Cardiac septum (tissue), 1 donor: ENCODE data around the gene CUBN. TPM values are rescaled to one million over a fixed set of nuclear protein-coding genes. Genes with fewer than 3 reads are reported as not detected.

Experiments used
- DNase-seq: peaks from one replicate; pipeline ENCODE4 v3.0.0-alpha.2; 2020; ENCODE audit warnings: low spot score
- intact Hi-C: fragments of 100-400 bp; cut with DNase I; formaldehyde crosslinking; loops from one replicate; pipeline ENCODE4 v1.14.0; 2022
- total RNA-seq: library from RNA; stranded (reverse); fragmentation: NEBNext Ultra II Directional; extraction: Animal tissue kit (Norgen Biotek cat#: 25700); gene quantifications from one replicate; pipeline ENCODE4 v1.2.1, GENCODE V29; 2021
- donor health status: DM: no; HTN: no; CAD: no.

Gene CUBN
- total RNA-seq, 1 donor from 2014 or later: 0.54 TPM

GRCh38 chr10:17113346-17113745 lies 16.3 kb downstream of the CUBN start:
- no peak for DNase-seq
- intact Hi-C loops: no loop called here

- intact Hi-C loops: no loop called here
- no peak for DNase-seq
These were observed 17.0 kb downstream of the CUBN start for GRCh38 chr10:17112566-17112965.

GRCh38 chr10:17109475-17110207 lies 20.0 kb downstream of the CUBN start:
- intact Hi-C loops: no loop called here
- DNase-seq: no peak

GRCh38 chr10:17109046-17109445 lies 20.6 kb downstream of the CUBN start:
- DNase-seq: no peak
- intact Hi-C loops: no loop called here

- no peak for DNase-seq
- intact Hi-C loops: no loop called here
These were observed 22.6 kb downstream of the CUBN start for GRCh38 chr10:17106991-17107390.

- no peak for DNase-seq
- intact Hi-C loops: no loop called here
These were observed 27.7 kb downstream of the CUBN start for GRCh38 chr10:17101910-17102266.

- no peak for DNase-seq
- intact Hi-C loops: no loop called here
These were observed 28.2 kb downstream of the CUBN start for GRCh38 chr10:17101257-17101909.

- DNase-seq: no peak
- intact Hi-C loops: no loop called here
These were observed 29.0 kb downstream of the CUBN start for GRCh38 chr10:17100586-17100985.

GRCh38 chr10:17098012-17098411 lies 31.6 kb downstream of the CUBN start:
- no peak for DNase-seq
- intact Hi-C loops: no loop called here

GRCh38 chr10:17094844-17095243 lies 34.8 kb downstream of the CUBN start:
- intact Hi-C loops: no loop called here
- no peak for DNase-seq

GRCh38 chr10:17092986-17093803 lies 36.4 kb downstream of the CUBN start:
- intact Hi-C loops: no loop called here
- no peak for DNase-seq

GRCh38 chr10:17092216-17092944 lies 37.2 kb downstream of the CUBN start:
- intact Hi-C loops: no loop called here
- no peak for DNase-seq

GRCh38 chr10:17088118-17088806 lies 41.3 kb downstream of the CUBN start:
- intact Hi-C loops: no loop called here
- DNase-seq: no peak

GRCh38 chr10:17086865-17087367 lies 42.7 kb downstream of the CUBN start:
- DNase-seq: no peak
- intact Hi-C loops: no loop called here

- no peak for DNase-seq
- intact Hi-C loops: no loop called here
These were observed 44.4 kb downstream of the CUBN start for GRCh38 chr10:17085011-17085725.

GRCh38 chr10:17084258-17084657 lies 45.4 kb downstream of the CUBN start:
- no peak for DNase-seq
- intact Hi-C loops: no loop called here

- intact Hi-C loops: no loop called here
- no peak for DNase-seq
These were observed 48.2 kb downstream of the CUBN start for GRCh38 chr10:17081431-17081830.

GRCh38 chr10:17077890-17078289 lies 51.7 kb downstream of the CUBN start:
- DNase-seq: no peak
- intact Hi-C loops: no loop called here

GRCh38 chr10:17077346-17077781 lies 52.2 kb downstream of the CUBN start:
- no peak for DNase-seq
- intact Hi-C loops: no loop called here
